ENCODE measurements around the gene RAB3A. TPM values are rescaled to one million over a fixed set of nuclear protein-coding genes. Genes with fewer than 3 reads are reported as not detected.
"Not testable (repeated sequence)": the region's sequence is repeated elsewhere in the genome, so short reads cannot be mapped to it uniquely, and the experiment has no call there.

The RAB3A gene
- total RNA-seq, 1 experiment from 2014 or later, result 1.0 TPM

DNA sequence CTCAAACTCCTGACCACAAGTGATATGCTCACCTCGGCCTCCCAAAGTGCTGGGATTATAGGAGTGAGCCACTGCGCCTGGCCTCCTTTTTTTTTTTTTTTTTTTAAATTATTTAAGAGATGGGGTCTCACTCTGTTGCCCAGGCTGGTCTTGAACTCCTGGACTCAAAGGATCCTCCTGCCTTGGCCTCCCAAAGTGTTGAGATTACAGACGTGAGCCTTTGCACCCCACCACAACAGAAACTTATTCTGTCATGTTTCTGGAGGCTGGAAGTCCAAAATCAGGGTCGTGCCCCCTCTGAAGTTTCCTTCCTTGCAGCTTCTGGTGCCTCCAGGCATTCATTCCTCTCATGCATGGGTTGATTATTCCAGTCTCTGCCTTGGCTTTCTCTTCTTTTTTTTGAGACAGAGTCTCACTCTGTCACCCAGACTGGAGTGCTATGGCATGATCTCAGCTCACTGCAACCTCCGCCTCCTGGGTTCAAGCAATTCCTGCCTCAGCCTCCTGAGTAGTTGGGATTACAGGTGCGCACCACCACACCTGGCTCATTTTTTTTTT is 44.7 kb downstream of the RAB3A start:
- intact Hi-C loops (cut with micrococcal nuclease; ENCODE audit: unreplicated experiment); in situ Hi-C loops (cut with HindIII; ENCODE audit: low pct_unique_long_range_greater_than_20kb, low sequenced_read_pairs); ATAC-seq; H3K27ac ChIP-seq (ENCODE audit: low read length); H3K36me3 ChIP-seq (ENCODE audit: control insufficient read depth, insufficient read depth, low read length); H3K9me3 ChIP-seq (ENCODE audit: control insufficient read depth, insufficient read depth, low read depth, low read length); BruUV-seq (replicated peaks); CTCF ChIA-PET; POLR2A ChIA-PET; DNase-seq (ENCODE audit: low read depth, low spot score); H3K4me3 ChIP-seq (ENCODE audit: low read depth in 2 of 2, low read length in 2 of 2); H3K27me3 ChIP-seq (ENCODE audit: control insufficient read depth, insufficient read depth, low read length): not testable (repeated sequence)
- H3K4me1 ChIP-seq (ENCODE audit: control insufficient read depth, insufficient read depth, low read length), result peaks cover 22% of the 10 kb centered on the region

DNA sequence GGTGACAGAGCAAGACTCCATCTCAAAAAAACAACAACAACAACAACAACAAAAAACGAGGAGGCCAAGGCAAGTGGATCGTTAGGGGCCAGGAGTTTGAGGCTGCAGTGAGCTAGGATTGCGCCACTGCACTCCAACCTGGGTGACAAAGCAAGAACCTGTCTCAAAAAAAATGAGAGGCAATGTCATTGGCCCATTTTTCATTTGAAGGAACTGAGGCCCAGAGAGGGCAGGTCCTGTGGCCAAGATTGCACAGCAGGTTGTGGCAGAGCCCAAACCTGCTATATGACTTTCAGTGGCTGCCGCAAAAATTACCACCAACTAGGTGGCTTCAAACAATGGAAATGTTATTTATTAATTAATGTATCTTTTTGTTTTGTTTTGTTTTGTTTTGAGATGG is 45.4 kb downstream of the RAB3A start:
- TF ChIP-seq TCF7L2 (IDR thresholded peaks at IDR 0.05; ENCODE audit: low read depth, low read length) (no peak), SIN3A (IDR thresholded peaks at IDR 0.05; ENCODE audit: borderline replicate concordance, insufficient read depth, low read depth, low read length) (no peak), POLR2AphosphoS5 (IDR thresholded peaks at IDR 0.05; ENCODE audit: low read depth, low read length) (no peak)
- TF ChIP-seq, protein P1, sequence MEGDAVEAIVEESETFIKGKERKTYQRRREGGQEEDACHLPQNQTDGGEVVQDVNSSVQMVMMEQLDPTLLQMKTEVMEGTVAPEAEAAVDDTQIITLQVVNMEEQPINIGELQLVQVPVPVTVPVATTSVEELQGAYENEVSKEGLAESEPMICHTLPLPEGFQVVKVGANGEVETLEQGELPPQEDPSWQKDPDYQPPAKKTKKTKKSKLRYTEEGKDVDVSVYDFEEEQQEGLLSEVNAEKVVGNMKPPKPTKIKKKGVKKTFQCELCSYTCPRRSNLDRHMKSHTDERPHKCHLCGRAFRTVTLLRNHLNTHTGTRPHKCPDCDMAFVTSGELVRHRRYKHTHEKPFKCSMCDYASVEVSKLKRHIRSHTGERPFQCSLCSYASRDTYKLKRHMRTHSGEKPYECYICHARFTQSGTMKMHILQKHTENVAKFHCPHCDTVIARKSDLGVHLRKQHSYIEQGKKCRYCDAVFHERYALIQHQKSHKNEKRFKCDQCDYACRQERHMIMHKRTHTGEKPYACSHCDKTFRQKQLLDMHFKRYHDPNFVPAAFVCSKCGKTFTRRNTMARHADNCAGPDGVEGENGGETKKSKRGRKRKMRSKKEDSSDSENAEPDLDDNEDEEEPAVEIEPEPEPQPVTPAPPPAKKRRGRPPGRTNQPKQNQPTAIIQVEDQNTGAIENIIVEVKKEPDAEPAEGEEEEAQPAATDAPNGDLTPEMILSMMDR (IDR thresholded peaks at IDR 0.05), result no peak
- TF ChIP-seq, protein P2, sequence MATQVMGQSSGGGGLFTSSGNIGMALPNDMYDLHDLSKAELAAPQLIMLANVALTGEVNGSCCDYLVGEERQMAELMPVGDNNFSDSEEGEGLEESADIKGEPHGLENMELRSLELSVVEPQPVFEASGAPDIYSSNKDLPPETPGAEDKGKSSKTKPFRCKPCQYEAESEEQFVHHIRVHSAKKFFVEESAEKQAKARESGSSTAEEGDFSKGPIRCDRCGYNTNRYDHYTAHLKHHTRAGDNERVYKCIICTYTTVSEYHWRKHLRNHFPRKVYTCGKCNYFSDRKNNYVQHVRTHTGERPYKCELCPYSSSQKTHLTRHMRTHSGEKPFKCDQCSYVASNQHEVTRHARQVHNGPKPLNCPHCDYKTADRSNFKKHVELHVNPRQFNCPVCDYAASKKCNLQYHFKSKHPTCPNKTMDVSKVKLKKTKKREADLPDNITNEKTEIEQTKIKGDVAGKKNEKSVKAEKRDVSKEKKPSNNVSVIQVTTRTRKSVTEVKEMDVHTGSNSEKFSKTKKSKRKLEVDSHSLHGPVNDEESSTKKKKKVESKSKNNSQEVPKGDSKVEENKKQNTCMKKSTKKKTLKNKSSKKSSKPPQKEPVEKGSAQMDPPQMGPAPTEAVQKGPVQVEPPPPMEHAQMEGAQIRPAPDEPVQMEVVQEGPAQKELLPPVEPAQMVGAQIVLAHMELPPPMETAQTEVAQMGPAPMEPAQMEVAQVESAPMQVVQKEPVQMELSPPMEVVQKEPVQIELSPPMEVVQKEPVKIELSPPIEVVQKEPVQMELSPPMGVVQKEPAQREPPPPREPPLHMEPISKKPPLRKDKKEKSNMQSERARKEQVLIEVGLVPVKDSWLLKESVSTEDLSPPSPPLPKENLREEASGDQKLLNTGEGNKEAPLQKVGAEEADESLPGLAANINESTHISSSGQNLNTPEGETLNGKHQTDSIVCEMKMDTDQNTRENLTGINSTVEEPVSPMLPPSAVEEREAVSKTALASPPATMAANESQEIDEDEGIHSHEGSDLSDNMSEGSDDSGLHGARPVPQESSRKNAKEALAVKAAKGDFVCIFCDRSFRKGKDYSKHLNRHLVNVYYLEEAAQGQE (IDR thresholded peaks at IDR 0.05; ENCODE audit: insufficient read depth in 1 of 2, low read depth in 2 of 2, low read length in 1 of 2), result no peak
- no TSS peak for BruUV-seq (replicated peaks)
- Histone ChIP-seq H3K27ac (ENCODE audit: low read length) (no peak overlapping the region), H3K9me3 (ENCODE audit: control insufficient read depth, insufficient read depth, low read depth, low read length) (no peaks in the 10 kb centered on the region), H3K4me1 (ENCODE audit: control insufficient read depth, insufficient read depth, low read length) (peaks cover 22% of the 10 kb centered on the region), H3K36me3 (ENCODE audit: control insufficient read depth, insufficient read depth, low read length) (peaks cover 2% of the 10 kb centered on the region), H3K4me3 (ENCODE audit: low read depth in 2 of 2, low read length in 2 of 2) (no peak overlapping the region), H3K27me3 (ENCODE audit: control insufficient read depth, insufficient read depth, low read length) (no peaks in the 10 kb centered on the region)
- ChIA-PET POLR2A (no interaction called here), CTCF (interaction anchor here (1.0 kb wide), 1 partner anchor 45 kb away, joined by 5 read pairs; no protein-coding TSS in a partner anchor)
- in situ Hi-C loops (cut with HindIII; ENCODE audit: low pct_unique_long_range_greater_than_20kb, low sequenced_read_pairs) (no loop called here), intact Hi-C loops (cut with micrococcal nuclease; ENCODE audit: unreplicated experiment) (no loop called here)
- no peak for DNase-seq (ENCODE audit: low read depth, low spot score)
- no peak for ATAC-seq

DNA sequence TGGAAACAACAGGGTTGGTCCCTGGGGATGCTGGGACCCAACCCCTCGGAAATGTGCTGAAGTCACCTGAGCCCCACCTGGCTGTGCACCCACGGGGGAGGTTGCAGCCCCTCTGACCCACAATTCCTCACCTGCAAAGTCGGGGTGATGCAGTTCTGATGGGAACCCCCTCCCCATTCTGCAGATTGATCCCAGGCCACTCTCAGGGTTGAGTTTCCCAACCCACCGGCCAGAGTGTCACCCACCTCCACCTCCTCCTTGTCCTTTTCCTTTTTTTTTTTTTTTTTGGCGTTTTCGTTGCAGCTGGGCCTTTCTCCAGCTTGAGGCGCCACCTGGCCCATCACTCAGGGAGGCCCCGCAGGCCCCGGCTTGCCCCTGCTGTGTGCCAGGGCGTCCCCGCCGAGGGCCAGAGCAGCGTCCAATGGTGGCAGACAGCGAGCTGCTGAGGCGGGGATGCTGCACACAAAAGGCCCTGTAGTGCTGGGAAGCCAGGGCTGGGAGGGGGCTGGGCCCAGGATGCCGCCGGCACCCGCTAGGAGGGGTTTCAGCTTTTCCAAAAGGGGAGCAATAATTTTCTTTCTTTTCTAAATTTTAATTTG is 46.3 kb downstream of the RAB3A start:
- no peak overlapping the region for H3K4me3 ChIP-seq (ENCODE audit: low read depth in 2 of 2, low read length in 2 of 2)
- peak overlapping the region; percentile 39; the same call in 1 of the 2 replicates for H3K27ac ChIP-seq (ENCODE audit: low read length)
- BruUV-seq (replicated peaks), result no TSS peak
- H3K9me3 ChIP-seq (ENCODE audit: control insufficient read depth, insufficient read depth, low read depth, low read length), result no peaks in the 10 kb centered on the region
- TF ChIP-seq, protein P2 (IDR thresholded peaks at IDR 0.05; ENCODE audit: insufficient read depth in 1 of 2, low read depth in 2 of 2, low read length in 1 of 2), result no peak
- TF ChIP-seq, protein P1 (IDR thresholded peaks at IDR 0.05), result no peak
- TF ChIP-seq TCF7L2 (IDR thresholded peaks at IDR 0.05; ENCODE audit: low read depth, low read length), result no peak
- TF ChIP-seq SIN3A (IDR thresholded peaks at IDR 0.05; ENCODE audit: borderline replicate concordance, insufficient read depth, low read depth, low read length), result no peak
- no peak for TF ChIP-seq POLR2AphosphoS5 (IDR thresholded peaks at IDR 0.05; ENCODE audit: low read depth, low read length)
- peaks cover 22% of the 10 kb centered on the region for H3K4me1 ChIP-seq (ENCODE audit: control insufficient read depth, insufficient read depth, low read length)
- DNase-seq (ENCODE audit: low read depth, low spot score), result no peak
- no peaks in the 10 kb centered on the region for H3K27me3 ChIP-seq (ENCODE audit: control insufficient read depth, insufficient read depth, low read length)
- in situ Hi-C loops (cut with HindIII; ENCODE audit: low pct_unique_long_range_greater_than_20kb, low sequenced_read_pairs), result no loop called here
- ChIA-PET CTCF (interaction anchor here (0.5 to 1.0 kb wide), 2 partner anchors 44 to 50 kb away, joined by 3 to 5 read pairs; no protein-coding TSS in a partner anchor), POLR2A (no interaction called here)
- no peak for ATAC-seq
- H3K36me3 ChIP-seq (ENCODE audit: control insufficient read depth, insufficient read depth, low read length), result peaks cover 2% of the 10 kb centered on the region
- intact Hi-C loops (cut with micrococcal nuclease; ENCODE audit: unreplicated experiment), result no loop called here

All from Panc1 (cell line).